ENCODE measurements around the gene PRKAG3.

GRCh38 chr2:218855305-218856166 is 23.9 kb upstream of the PRKAG3 start:
- TF ChIP-seq EZH2 (IDR thresholded peaks at IDR 0.05; ENCODE audit: borderline replicate concordance, low read depth, low read length, poor library complexity, severe bottlenecking) (no peak), CTCF (conservative IDR thresholded peaks at IDR 0.05; ENCODE audit: low read depth, low read length) (no peak)
